Osteocyte (in vitro differentiated cells): Measurements from ENCODE around the gene PAOX. TPM values are rescaled to one million over a fixed set of nuclear protein-coding genes. Genes with fewer than 3 reads are reported as not detected.

Experiments used
- DNase-seq: peaks from one replicate; pipeline ENCODE4 v3.0.0; 2021; ENCODE audit warnings: mixed read lengths; ENCODE audit not compliant: unreplicated experiment; ENCODE audit errors: extremely low spot score
- H3K27ac Mint-ChIP-seq: one replicate; pipeline ENCODE4 v1.8.0; 2021; ENCODE audit warnings: mild to moderate bottlenecking, mixed read lengths; ENCODE audit not compliant: unreplicated experiment
- H3K27me3 Mint-ChIP-seq: one replicate; pipeline ENCODE4 v1.8.0; 2021; ENCODE audit warnings: mixed read lengths; ENCODE audit not compliant: unreplicated experiment
- H3K36me3 Mint-ChIP-seq: one replicate; pipeline ENCODE4 v1.8.0; 2021; ENCODE audit warnings: mixed read lengths; ENCODE audit not compliant: unreplicated experiment
- H3K4me1 Mint-ChIP-seq: one replicate; pipeline ENCODE4 v1.8.0; 2021; ENCODE audit warnings: mixed read lengths; ENCODE audit not compliant: unreplicated experiment
- H3K4me3 Mint-ChIP-seq: one replicate; pipeline ENCODE4 v1.8.0; 2021; ENCODE audit warnings: mild to moderate bottlenecking, moderate library complexity, mixed read lengths; ENCODE audit not compliant: unreplicated experiment
- H3K9me3 Mint-ChIP-seq: one replicate; pipeline ENCODE4 v1.8.0; 2021; ENCODE audit warnings: mixed read lengths; ENCODE audit not compliant: unreplicated experiment
- total RNA-seq: library from RNA; stranded (reverse); gene quantifications from 2 replicates; pipeline ENCODE4 v1.2.1, GENCODE V29; 2021
- TF ChIP-seq, protein P1 (sequence below): fragments of 200-600 bp; sonication (generic); IDR thresholded peaks from 2 replicates; pipeline ENCODE4 v1.5.0; 2021; ENCODE audit warnings: antibody characterized with exemption, mild to moderate bottlenecking, moderate library complexity

PAOX gene
- total RNA-seq, 1 donor from 2014 or later, result 8.7 TPM

DNA sequence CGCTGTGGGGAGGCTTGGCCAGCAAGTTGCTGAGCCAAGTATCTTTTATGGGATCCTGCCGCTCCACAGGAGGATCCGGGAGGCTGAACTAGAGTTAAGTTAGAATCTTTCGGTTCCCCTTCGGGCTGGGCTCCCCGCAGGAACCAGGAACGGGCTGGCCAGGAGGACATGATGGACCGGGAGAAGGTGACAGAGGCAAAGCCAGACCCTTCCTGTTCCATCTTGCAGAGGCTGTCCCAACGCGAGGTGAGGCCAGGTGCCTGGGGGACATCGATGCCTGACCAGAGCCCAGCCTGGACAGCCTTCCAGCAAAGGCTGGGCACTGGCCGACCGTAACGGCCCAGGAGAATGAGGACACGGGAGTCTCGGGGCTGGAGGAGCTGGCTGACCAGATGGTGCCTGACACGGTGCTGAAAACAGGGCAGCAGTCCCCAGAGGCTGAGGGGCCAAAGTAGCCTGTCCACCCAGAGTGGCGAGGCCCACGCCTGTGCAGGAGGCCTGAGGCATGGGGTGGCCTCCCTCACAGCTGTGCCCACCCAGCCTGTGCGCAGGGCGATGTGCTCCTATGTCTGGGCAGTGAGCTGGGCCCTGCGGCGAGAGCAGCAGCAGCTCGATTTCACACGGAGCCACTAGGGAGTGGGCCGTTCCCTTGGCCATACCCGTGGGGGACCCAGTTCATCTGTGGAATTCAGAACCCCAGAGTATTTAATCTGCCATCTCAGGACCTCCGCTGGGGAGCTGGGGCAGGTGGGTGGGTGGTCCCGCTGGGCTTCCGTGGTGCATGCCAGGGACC lies 1.8 kb upstream of the PAOX start:
- peak overlapping the region; percentile 40 for H3K4me3 Mint-ChIP-seq
- H3K4me1 Mint-ChIP-seq, result peaks cover 7% of the 10 kb centered on the region
- H3K27me3 Mint-ChIP-seq, result no peaks in the 10 kb centered on the region

DNA sequence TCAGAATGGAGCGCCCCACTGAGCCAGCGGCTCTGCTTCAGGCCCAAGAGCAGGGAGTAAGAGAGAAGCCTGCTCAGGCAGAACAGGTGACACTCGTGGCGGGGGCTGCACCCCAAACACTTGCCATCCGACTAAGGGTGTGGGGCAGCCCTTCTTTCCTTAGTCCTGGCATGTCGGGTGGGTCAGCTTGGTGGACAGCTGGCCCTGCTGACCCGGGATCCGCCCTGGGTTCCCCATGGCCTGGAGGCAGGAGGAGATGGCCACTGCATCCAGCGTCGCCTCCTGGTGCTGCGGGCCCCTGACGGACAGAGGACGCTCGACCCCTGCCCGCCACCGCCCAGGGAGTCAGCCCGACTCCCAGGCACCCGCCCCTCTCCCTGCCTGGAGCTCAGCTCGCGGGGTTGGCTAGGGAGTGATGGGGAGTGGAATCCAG lies 1.2 kb upstream of the PAOX start:
- H3K27me3 Mint-ChIP-seq, result no peaks in the 10 kb centered on the region
- TF ChIP-seq, protein P1, sequence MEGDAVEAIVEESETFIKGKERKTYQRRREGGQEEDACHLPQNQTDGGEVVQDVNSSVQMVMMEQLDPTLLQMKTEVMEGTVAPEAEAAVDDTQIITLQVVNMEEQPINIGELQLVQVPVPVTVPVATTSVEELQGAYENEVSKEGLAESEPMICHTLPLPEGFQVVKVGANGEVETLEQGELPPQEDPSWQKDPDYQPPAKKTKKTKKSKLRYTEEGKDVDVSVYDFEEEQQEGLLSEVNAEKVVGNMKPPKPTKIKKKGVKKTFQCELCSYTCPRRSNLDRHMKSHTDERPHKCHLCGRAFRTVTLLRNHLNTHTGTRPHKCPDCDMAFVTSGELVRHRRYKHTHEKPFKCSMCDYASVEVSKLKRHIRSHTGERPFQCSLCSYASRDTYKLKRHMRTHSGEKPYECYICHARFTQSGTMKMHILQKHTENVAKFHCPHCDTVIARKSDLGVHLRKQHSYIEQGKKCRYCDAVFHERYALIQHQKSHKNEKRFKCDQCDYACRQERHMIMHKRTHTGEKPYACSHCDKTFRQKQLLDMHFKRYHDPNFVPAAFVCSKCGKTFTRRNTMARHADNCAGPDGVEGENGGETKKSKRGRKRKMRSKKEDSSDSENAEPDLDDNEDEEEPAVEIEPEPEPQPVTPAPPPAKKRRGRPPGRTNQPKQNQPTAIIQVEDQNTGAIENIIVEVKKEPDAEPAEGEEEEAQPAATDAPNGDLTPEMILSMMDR, result no peak
- peaks cover 7% of the 10 kb centered on the region for H3K4me1 Mint-ChIP-seq
- no peak for DNase-seq
- H3K36me3 Mint-ChIP-seq, result peaks cover 2% of the 10 kb centered on the region
- H3K27ac Mint-ChIP-seq, result no peak overlapping the region
- peak overlapping the region; percentile 76 for H3K4me3 Mint-ChIP-seq
- no peaks in the 10 kb centered on the region for H3K9me3 Mint-ChIP-seq

More for the DNA sequence above, 1.8 kb upstream of the PAOX start:
- no peaks in the 10 kb centered on the region for H3K36me3 Mint-ChIP-seq
- TF ChIP-seq, protein P1, result no peak
- H3K27ac Mint-ChIP-seq, result no peak overlapping the region
- no peak for DNase-seq
- no peaks in the 10 kb centered on the region for H3K9me3 Mint-ChIP-seq

DNA sequence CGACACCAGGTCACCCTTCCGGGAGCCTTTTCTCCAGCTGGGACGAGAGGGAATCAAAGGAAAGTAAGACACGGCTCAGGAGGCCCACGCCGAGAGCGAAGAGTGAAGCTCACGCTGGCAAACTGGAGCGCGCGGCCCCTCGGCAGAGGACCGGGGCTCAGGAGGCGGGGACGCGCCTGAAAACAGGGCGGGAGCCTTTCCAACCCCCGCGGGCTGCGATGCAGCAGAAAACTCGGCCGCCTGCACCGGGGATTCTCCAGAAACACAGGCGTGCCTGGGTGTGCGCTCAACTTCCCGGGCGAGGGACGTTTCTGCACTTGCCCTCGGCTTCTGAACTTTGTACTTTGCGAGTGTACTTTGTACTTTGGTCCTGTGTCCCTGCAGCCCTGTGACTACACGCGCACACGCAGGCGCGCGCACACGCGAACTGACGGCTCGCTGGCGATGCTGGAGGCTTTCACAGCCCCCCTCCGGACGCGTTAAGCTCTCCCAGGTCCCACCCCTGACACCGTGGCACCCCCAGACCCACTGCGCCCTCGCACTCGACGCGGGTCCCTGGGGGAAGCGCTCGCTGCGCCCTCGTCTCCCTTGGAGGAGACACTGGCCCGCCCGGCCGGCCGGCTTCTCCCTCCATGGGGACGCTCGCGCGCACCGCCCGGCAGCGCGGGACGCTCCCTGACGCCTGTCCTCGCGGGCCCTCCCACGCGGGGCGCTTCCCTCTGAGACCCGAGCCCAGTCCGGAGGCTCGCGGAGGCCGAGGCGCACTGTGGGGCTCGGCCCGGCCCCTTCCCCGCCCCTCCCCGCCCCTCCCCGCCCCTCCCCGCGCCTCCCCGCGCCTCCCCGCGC lies 588 bp upstream of the PAOX start:
- peaks cover 5% of the 10 kb centered on the region for H3K4me1 Mint-ChIP-seq
- no peaks in the 10 kb centered on the region for H3K9me3 Mint-ChIP-seq
- DNase-seq, result no peak
- H3K4me3 Mint-ChIP-seq, result peak overlapping the region; percentile 76
- TF ChIP-seq, protein P1, result no peak
- no peak overlapping the region for H3K27ac Mint-ChIP-seq
- H3K36me3 Mint-ChIP-seq, result peaks cover 2% of the 10 kb centered on the region
- no peaks in the 10 kb centered on the region for H3K27me3 Mint-ChIP-seq

DNA sequence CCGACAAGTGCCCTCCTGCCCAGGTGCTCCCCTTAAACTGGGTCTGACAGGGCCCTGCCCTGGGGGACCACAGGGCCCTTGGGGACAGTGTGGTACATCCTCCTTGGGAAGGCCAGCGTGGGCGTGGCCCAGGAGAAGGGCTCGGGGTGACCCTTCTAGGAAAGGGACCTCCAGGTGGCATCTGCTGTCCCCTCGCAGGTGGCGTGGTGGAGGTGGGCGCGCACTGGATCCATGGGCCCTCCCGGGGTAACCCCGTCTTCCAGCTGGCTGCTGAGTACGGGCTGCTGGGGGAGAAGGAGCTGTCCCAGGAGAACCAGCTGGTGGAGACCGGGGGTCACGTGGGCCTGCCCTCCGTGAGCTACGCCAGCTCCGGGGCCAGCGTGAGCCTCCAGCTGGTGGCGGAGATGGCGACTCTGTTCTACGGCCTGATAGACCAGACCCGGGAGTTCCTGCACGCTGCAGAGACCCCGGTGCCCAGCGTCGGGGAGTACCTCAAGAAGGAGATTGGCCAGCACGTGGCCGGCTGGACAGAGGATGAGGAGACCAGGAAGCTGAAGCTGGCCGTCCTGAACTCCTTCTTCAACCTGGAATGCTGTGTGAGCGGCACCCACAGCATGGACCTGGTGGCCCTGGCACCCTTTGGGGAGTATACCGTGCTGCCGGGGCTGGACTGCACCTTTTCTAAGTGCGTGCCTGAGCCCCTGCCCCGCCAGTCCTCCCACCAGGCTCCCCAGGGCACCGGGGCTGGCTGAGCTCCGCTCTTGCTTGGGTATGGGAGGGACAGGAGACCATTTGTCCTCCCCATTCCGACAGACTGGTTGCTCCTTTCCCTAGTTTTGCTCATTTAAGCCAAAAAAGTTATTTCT lies 972 bp downstream of the PAOX start:
- H3K4me1 Mint-ChIP-seq, result peaks cover 2% of the 10 kb centered on the region
- DNase-seq, result no peak
- H3K9me3 Mint-ChIP-seq, result no peaks in the 10 kb centered on the region
- TF ChIP-seq, protein P1, result no peak
- H3K4me3 Mint-ChIP-seq, result peak overlapping the region; percentile 57
- no peaks in the 10 kb centered on the region for H3K27me3 Mint-ChIP-seq
- H3K27ac Mint-ChIP-seq, result no peak overlapping the region
- peaks cover 2% of the 10 kb centered on the region for H3K36me3 Mint-ChIP-seq
